Stimulated activated naive CD4-positive, alpha-beta T cell (primary cell): ENCODE results near the gene GPR12.

Experiments used
- DNase-seq, 6 experiments: peaks; one replicate each; lab custom pipeline; 2025; lab: John Stamatoyannopoulos, UW

The GPR12 gene

GRCh38 chr13:26759907-26760831, at the start of gene GPR12:
Gene GPR12, minus strand, starts transcription at chr13:26760786. Its CDS starts 959 bp downstream, at chr13:26759827.
- peak in 1 of 6 experiments; percentile 2 for DNase-seq

GRCh38 chr13:26810095-26810494, 49.5 kb upstream of the GPR12 start:
- DNase-seq = no peak

GRCh38 chr13:26806891-26807290, 46.3 kb upstream of the GPR12 start:
- DNase-seq = no peak

GRCh38 chr13:26787961-26788360, 27.4 kb upstream of the GPR12 start:
- DNase-seq = no peak

GRCh38 chr13:26786651-26787295, 26.2 kb upstream of the GPR12 start:
- no peak for DNase-seq

GRCh38 chr13:26785838-26786630, 25.4 kb upstream of the GPR12 start:
- DNase-seq = peak; percentile 23 to 64 (median 52)

GRCh38 chr13:26784704-26785639, 24.4 kb upstream of the GPR12 start:
- DNase-seq = peak in 1 of 6 experiments; percentile 33

GRCh38 chr13:26780411-26780810, 19.8 kb upstream of the GPR12 start:
- DNase-seq = no peak

- DNase-seq = no peak
Measured at GRCh38 chr13:26779321-26779720, 18.7 kb upstream of the GPR12 start.

- no peak for DNase-seq
Measured at GRCh38 chr13:26772531-26772930, 11.9 kb upstream of the GPR12 start.

GRCh38 chr13:26771796-26772195, 11.2 kb upstream of the GPR12 start:
- no peak for DNase-seq

- DNase-seq = no peak
Measured at GRCh38 chr13:26762745-26763345, 2.3 kb upstream of the GPR12 start.

GRCh38 chr13:26760832-26761582, 421 bp upstream of the GPR12 start:
- no peak for DNase-seq

- DNase-seq = no peak
Measured at GRCh38 chr13:26759249-26759906, 1.2 kb downstream of the GPR12 start.

- no peak for DNase-seq
Measured at GRCh38 chr13:26758496-26759157, 2.0 kb downstream of the GPR12 start.

GRCh38 chr13:26756961-26757360, 3.6 kb downstream of the GPR12 start:
- DNase-seq = no peak

GRCh38 chr13:26752671-26753070, 7.9 kb downstream of the GPR12 start:
- no peak for DNase-seq

- DNase-seq = no peak
Measured at GRCh38 chr13:26749905-26750304, 10.7 kb downstream of the GPR12 start.

- no peak for DNase-seq
Measured at GRCh38 chr13:26749285-26749684, 11.3 kb downstream of the GPR12 start.
